ENCODE results near the gene KCTD14.
"Not testable (repeated sequence)": the region's sequence is repeated elsewhere in the genome, so short reads cannot be mapped to it uniquely, and the experiment has no call there.

Gene KCTD14

DNA sequence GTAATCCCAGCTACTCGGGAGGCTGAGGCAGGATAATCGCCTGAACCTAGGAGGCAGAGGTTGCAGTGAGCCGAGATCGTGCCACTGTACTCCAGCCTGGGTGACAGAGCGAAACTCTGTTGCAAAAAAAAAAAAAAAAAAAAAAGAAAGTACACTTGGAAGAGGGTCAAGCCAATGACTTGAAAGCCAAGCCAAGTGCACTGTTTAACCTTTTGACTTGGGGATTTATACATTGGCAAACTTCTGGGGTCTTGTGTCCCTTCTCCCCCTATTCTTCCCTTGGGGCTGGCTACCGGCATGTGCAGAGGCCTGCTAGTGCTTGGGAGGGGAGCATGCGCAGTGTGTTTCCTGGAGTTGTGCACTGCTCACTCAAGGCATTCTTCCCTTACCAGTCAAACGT, 26.3 kb upstream of the KCTD14 start:
- Histone ChIP-seq H3K36me3 (ENCODE audit: control insufficient read depth in 5 of 5, insufficient read depth in 5 of 5, low read length in 5 of 5) (no peaks in the 10 kb centered on the region), H3K4me3 (ENCODE audit: low read depth in 1 of 5, low read length in 5 of 5) (no peak overlapping the region), H3K9me3 (ENCODE audit: control insufficient read depth in 5 of 5, low read length in 5 of 5) (no peaks in the 10 kb centered on the region), H3K4me1 (ENCODE audit: control insufficient read depth in 5 of 5, insufficient read depth in 5 of 5, low read length in 5 of 5) (peaks cover 0 to 43% (median 30%) of the 10 kb centered on the region in 5 donors), H3K9ac (ENCODE audit: low read length in 5 of 5) (no peak overlapping the region), H3K27me3 (ENCODE audit: control insufficient read depth in 5 of 5, insufficient read depth in 4 of 5, low read length in 5 of 5) (no peaks in the 10 kb centered on the region), H3K27ac (ENCODE audit: low read depth, low read length) (peak overlapping the region; percentile 37)

DNA sequence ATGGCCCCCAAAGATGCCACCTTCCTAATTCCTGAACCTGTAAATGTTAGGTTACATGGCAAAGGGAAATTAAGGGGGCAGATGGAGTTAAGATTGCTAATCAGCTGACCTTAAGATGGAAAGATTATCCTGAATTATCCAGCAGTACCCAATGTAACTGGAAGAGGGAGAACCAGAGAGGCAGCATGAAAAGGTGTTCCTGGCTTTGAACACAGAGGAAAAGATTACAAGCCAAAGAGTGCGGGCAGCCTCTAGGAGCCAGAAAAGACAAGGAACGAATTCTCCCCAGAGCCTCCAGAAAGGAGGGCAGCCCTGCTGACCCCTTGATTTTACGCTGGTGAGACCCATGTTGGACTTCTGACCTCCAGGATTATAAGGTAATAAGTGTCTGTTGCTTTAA, 25.5 kb upstream of the KCTD14 start:
- H3K9me3 ChIP-seq (ENCODE audit: control insufficient read depth in 5 of 5, low read length in 5 of 5), result no peaks in the 10 kb centered on the region
- H3K36me3 ChIP-seq (ENCODE audit: control insufficient read depth in 5 of 5, insufficient read depth in 5 of 5, low read length in 5 of 5), result no peaks in the 10 kb centered on the region
- peaks cover 0 to 42% (median 30%) of the 10 kb centered on the region in 5 donors for H3K4me1 ChIP-seq (ENCODE audit: control insufficient read depth in 5 of 5, insufficient read depth in 5 of 5, low read length in 5 of 5)
- H3K27me3 ChIP-seq (ENCODE audit: control insufficient read depth in 5 of 5, insufficient read depth in 4 of 5, low read length in 5 of 5), result no peaks in the 10 kb centered on the region
- no peak overlapping the region for H3K9ac ChIP-seq (ENCODE audit: low read length in 5 of 5)
- H3K4me3 ChIP-seq (ENCODE audit: low read depth in 1 of 5, low read length in 5 of 5), result no peak overlapping the region
- peak overlapping the region; percentile 37 for H3K27ac ChIP-seq (ENCODE audit: low read depth, low read length)

DNA sequence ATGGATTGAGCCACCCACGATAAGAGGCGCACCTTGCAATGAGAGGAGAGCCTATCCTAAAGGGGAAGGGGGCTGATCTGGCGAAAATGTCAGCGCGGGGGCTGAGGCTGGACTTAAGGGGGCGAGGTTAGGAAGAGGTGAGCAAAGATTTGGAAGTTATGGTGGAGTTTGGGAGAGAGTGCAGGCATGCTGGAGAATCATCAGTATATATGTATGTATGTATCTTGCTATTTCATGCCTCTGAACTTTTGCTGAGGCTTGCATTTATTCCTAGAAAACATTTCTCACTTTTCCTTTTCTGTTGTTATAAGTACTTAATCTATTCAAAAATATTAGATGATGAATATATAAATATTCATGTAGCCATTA, 23.4 kb upstream of the KCTD14 start:
- peak overlapping the region in 1 of 5 donors; percentile 93 for H3K9ac ChIP-seq (ENCODE audit: low read length in 5 of 5)

DNA sequence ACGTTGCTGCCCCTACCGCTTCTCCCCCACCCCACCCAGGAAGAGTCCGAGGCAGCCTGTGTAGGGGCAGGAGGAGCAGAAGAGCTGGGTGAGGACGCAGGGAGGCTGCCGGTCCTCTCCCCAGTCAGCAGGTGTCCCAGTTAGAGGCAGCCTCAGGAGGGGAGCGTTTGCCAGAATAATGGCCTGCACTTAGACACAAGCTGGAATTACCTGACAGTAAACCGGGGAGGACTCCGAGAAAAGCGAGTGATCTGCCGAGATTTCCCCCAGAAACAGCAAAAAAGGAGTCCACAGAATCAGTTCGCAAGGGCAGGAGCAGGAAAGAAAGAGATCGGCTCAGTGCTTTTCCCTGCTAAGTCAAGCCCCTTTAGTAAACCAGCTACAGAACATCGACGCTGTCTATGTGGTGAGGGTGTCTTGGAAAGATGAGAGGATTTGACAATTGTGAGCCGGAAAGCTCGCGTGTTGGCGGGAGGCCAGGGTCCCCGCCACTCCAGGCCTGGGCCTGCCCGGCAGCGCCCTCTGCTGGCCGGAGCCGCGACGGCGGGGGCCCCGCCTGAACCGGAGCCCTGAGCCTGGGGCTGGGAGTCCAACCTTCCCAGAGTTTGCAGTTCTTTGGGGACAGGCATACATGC, 22.9 kb upstream of the KCTD14 start:
- Histone ChIP-seq H3K9ac (ENCODE audit: low read length in 5 of 5) (peak overlapping the region; percentile 53 to 93 (median 89)), H3K27ac (ENCODE audit: low read depth, low read length) (peak overlapping the region; percentile 66), H3K27me3 (ENCODE audit: control insufficient read depth in 5 of 5, insufficient read depth in 4 of 5, low read length in 5 of 5) (no peaks in the 10 kb centered on the region), H3K9me3 (ENCODE audit: control insufficient read depth in 5 of 5, low read length in 5 of 5) (no peaks in the 10 kb centered on the region), H3K36me3 (ENCODE audit: control insufficient read depth in 5 of 5, insufficient read depth in 5 of 5, low read length in 5 of 5) (no peaks in the 10 kb centered on the region), H3K4me3 (ENCODE audit: low read depth in 1 of 5, low read length in 5 of 5) (peak overlapping the region; percentile 60 to 88 (median 74)), H3K4me1 (ENCODE audit: control insufficient read depth in 5 of 5, insufficient read depth in 5 of 5, low read length in 5 of 5) (peaks cover 0 to 45% (median 31%) of the 10 kb centered on the region in 5 donors)

More for the DNA sequence above, 23.4 kb upstream of the KCTD14 start:
- H3K9me3 ChIP-seq (ENCODE audit: control insufficient read depth in 5 of 5, low read length in 5 of 5), result no peaks in the 10 kb centered on the region
- H3K27me3 ChIP-seq (ENCODE audit: control insufficient read depth in 5 of 5, insufficient read depth in 4 of 5, low read length in 5 of 5), result no peaks in the 10 kb centered on the region
- peaks cover 0 to 42% (median 30%) of the 10 kb centered on the region in 5 donors for H3K4me1 ChIP-seq (ENCODE audit: control insufficient read depth in 5 of 5, insufficient read depth in 5 of 5, low read length in 5 of 5)
- peak overlapping the region in 3 of 5 donors; percentile 13 to 74 (median 68) for H3K4me3 ChIP-seq (ENCODE audit: low read depth in 1 of 5, low read length in 5 of 5)
- H3K27ac ChIP-seq (ENCODE audit: low read depth, low read length), result peak overlapping the region; percentile 66
- no peaks in the 10 kb centered on the region for H3K36me3 ChIP-seq (ENCODE audit: control insufficient read depth in 5 of 5, insufficient read depth in 5 of 5, low read length in 5 of 5)

DNA sequence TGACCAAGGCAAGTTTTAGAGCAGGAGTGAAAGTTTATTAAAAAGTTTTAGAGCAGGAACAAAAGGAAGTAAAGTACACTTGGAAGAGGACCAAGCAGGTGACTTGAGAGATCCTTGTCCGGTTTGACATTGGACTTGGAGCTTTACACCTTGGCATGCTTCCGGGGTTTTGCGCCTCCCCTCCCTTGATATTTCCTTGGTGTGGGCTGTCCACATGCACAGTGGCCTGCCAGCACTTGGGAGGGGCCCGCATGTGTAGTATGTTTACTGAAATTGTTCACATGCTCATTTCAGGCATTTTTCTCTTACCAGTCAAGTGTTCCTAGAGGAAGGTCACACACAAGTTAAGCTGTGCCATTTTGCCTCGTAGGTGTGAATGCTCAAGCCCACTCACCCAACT, 21.6 kb upstream of the KCTD14 start:
- no peaks in the 10 kb centered on the region for H3K27me3 ChIP-seq (ENCODE audit: control insufficient read depth in 5 of 5, insufficient read depth in 4 of 5, low read length in 5 of 5)
- H3K36me3 ChIP-seq (ENCODE audit: control insufficient read depth in 5 of 5, insufficient read depth in 5 of 5, low read length in 5 of 5), result no peaks in the 10 kb centered on the region
- no peaks in the 10 kb centered on the region for H3K9me3 ChIP-seq (ENCODE audit: control insufficient read depth in 5 of 5, low read length in 5 of 5)
- no peak overlapping the region for H3K4me3 ChIP-seq (ENCODE audit: low read depth in 1 of 5, low read length in 5 of 5)
- H3K4me1 ChIP-seq (ENCODE audit: control insufficient read depth in 5 of 5, insufficient read depth in 5 of 5, low read length in 5 of 5), result peaks cover 3 to 51% (median 37%) of the 10 kb centered on the region in 5 donors
- H3K9ac ChIP-seq (ENCODE audit: low read length in 5 of 5), result no peak overlapping the region
- H3K27ac ChIP-seq (ENCODE audit: low read depth, low read length), result no peak overlapping the region

DNA sequence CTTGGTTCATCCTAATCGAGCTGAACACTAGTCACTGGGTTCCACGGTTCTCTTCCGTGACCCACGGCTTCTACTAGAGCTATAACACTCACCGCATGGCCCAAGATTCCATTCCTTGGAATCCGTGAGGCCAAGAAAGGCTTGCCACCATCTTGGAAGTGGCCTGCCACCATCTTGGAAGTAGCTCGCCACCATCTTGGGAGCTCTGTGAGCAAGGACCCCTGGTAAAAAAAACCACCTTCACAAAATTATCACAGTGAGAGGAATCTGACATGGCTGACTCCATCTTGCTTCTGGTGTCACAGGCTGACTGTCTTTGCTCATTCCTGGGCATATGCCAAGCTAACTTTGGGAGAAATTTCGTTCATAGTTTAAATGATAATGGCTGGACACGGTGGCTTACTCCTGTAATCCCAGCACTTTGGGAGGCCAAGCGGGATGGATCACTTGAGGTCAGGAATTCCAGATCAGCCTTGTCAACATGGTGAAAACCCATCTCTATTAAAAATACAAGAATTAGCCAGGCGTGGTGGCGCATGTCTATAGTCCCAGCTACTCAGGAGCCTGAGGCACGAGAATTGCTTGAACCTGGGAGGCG, 18.9 kb upstream of the KCTD14 start:
- H3K27me3 ChIP-seq (ENCODE audit: control insufficient read depth in 5 of 5, insufficient read depth in 4 of 5, low read length in 5 of 5), result no peaks in the 10 kb centered on the region
- H3K9me3 ChIP-seq (ENCODE audit: control insufficient read depth in 5 of 5, low read length in 5 of 5), result no peaks in the 10 kb centered on the region
- no peak overlapping the region for H3K9ac ChIP-seq (ENCODE audit: low read length in 5 of 5)
- peaks cover 3 to 58% (median 36%) of the 10 kb centered on the region in 5 donors for H3K4me1 ChIP-seq (ENCODE audit: control insufficient read depth in 5 of 5, insufficient read depth in 5 of 5, low read length in 5 of 5)
- no peaks in the 10 kb centered on the region for H3K36me3 ChIP-seq (ENCODE audit: control insufficient read depth in 5 of 5, insufficient read depth in 5 of 5, low read length in 5 of 5)
- H3K4me3 ChIP-seq (ENCODE audit: low read depth in 1 of 5, low read length in 5 of 5), result no peak overlapping the region
- no peak overlapping the region for H3K27ac ChIP-seq (ENCODE audit: low read depth, low read length)

DNA sequence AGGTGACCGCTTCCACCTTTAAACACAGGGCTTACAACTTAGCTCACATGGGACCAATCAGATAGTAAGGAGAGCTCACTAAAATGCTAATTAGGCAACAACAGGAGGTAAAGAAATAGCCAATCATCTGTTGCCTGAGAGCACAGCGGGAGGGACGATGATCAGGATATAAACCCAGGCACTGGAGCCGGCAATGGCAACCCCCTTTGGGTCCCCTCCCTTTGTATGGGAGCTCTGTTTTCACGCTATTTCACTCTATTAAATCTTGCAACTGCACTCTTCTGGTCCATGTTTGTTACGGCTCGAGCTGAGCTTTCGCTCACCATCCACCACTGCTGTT, 18.3 kb upstream of the KCTD14 start:
- peaks cover 3 to 57% (median 34%) of the 10 kb centered on the region in 5 donors for H3K4me1 ChIP-seq (ENCODE audit: control insufficient read depth in 5 of 5, insufficient read depth in 5 of 5, low read length in 5 of 5)
- H3K27ac ChIP-seq (ENCODE audit: low read depth, low read length); H3K9ac ChIP-seq (ENCODE audit: low read length in 5 of 5); H3K36me3 ChIP-seq (ENCODE audit: control insufficient read depth in 5 of 5, insufficient read depth in 5 of 5, low read length in 5 of 5); H3K27me3 ChIP-seq (ENCODE audit: control insufficient read depth in 5 of 5, insufficient read depth in 4 of 5, low read length in 5 of 5); H3K4me3 ChIP-seq (ENCODE audit: low read depth in 1 of 5, low read length in 5 of 5); H3K9me3 ChIP-seq (ENCODE audit: control insufficient read depth in 5 of 5, low read length in 5 of 5): not testable (repeated sequence)

DNA sequence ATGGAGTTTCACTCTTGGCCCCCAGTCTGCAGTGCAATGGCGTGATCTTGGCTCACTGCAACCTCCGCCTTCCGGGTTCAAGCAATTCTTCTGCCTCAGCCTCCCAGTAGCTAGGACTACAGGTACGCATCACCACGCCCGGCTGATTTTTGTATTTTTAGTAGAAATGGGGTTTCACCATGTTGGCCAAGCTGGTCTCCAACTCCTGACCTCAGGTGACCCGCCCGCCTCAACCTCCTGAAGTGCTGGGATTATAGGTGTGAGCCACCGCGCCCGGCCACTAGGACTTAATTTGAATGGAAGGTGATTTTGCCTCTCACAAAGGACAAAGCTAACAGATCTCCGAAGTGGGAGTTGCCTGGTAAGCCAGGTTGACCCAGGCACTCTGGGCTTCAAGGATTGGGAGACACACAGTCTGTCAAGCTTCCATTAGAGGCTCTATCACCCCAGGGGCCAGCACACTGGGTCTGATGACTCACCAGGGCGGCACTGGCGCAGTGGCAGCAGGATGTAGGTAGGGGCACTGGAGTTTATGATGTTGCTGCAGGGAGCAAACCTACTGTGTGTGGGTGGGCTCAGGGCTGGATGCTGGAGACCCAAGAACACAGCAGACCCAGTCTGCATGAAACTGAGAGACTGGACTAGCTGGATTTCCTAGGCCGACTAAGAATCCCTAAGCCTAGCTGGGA, 17.8 kb upstream of the KCTD14 start:
- Histone ChIP-seq H3K4me3 (ENCODE audit: low read depth in 1 of 5, low read length in 5 of 5) (no peak overlapping the region), H3K9ac (ENCODE audit: low read length in 5 of 5) (peak overlapping the region in 1 of 5 donors; percentile 81), H3K4me1 (ENCODE audit: control insufficient read depth in 5 of 5, insufficient read depth in 5 of 5, low read length in 5 of 5) (peaks cover 3 to 53% (median 29%) of the 10 kb centered on the region in 5 donors), H3K27me3 (ENCODE audit: control insufficient read depth in 5 of 5, insufficient read depth in 4 of 5, low read length in 5 of 5) (no peaks in the 10 kb centered on the region), H3K36me3 (ENCODE audit: control insufficient read depth in 5 of 5, insufficient read depth in 5 of 5, low read length in 5 of 5) (no peaks in the 10 kb centered on the region), H3K9me3 (ENCODE audit: control insufficient read depth in 5 of 5, low read length in 5 of 5) (no peaks in the 10 kb centered on the region), H3K27ac (ENCODE audit: low read depth, low read length) (peak overlapping the region; percentile 30)

DNA sequence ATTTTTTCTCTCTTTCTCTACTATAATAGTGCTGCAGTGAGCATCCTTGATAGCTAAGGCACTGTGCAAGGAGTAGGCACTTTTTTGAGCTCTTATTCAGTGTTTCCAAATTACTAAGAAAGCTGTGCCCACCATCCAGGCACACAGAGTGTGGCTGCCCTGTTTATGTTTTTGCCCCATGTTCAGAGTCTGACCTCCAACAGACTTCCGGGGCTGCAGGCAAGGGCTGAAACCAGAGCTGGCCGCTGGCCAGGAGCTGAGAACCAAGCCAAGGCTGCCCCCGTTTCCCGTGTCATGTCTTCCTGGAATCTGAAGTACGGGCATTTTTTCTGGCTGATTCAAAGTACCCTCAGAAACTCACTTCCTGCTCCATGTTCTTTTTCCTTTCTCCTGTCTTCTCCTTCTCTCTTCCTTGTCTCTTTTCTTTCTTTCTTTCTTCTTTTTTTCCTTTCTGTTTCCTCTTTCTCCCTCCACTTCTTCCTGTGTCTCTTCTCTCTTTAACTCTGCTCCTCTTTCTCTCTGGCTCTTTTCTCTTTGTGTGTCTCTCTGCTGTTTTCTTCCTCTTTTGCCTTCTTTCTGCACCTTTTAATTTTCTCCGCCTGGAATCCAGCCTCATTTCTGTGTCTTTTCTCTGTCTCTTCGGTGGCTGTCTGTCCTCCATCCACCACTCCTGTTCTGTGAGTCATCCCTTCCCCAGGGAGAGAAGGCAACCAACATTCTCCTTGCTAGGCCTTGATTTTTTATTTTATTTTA, 17.0 kb upstream of the KCTD14 start:
- Histone ChIP-seq H3K9me3 (ENCODE audit: control insufficient read depth in 5 of 5, low read length in 5 of 5) (no peaks in the 10 kb centered on the region), H3K9ac (ENCODE audit: low read length in 5 of 5) (peak overlapping the region; percentile 60 to 94 (median 81)), H3K27ac (ENCODE audit: low read depth, low read length) (peak overlapping the region; percentile 96), H3K27me3 (ENCODE audit: control insufficient read depth in 5 of 5, insufficient read depth in 4 of 5, low read length in 5 of 5) (no peaks in the 10 kb centered on the region), H3K4me3 (ENCODE audit: low read depth in 1 of 5, low read length in 5 of 5) (peak overlapping the region; percentile 27 to 66 (median 46)), H3K36me3 (ENCODE audit: control insufficient read depth in 5 of 5, insufficient read depth in 5 of 5, low read length in 5 of 5) (no peaks in the 10 kb centered on the region), H3K4me1 (ENCODE audit: control insufficient read depth in 5 of 5, insufficient read depth in 5 of 5, low read length in 5 of 5) (peaks cover 3 to 46% (median 22%) of the 10 kb centered on the region in 5 donors)

All from subcutaneous abdominal adipose tissue (tissue), 5 donors.